GM23338 (cell line): ENCODE data around the gene DISP3. TPM values are rescaled to one million over a fixed set of nuclear protein-coding genes. Genes with fewer than 3 reads are reported as not detected.

ENCODE experiments used
- ATAC-seq: fragments of 200-7000 bp; cut with Tn5 transposase; 3 replicates; pipeline ENCODE4 v1.9.1; 2020
- DNase-seq: peaks from one replicate; pipeline ENCODE4 v3.0.0-alpha.2; 2015; ENCODE audit warnings: low spot score
- H2AFZ ChIP-seq: fragments of 200-600 bp; sonication (generic); 2 replicates; pipeline ENCODE4 v1.8.0; 2016; ENCODE audit warnings: antibody characterized with exemption, mild to moderate bottlenecking, moderate library complexity
- H3F3A ChIP-seq: fragments of 200-600 bp; sonication (generic); replicated peaks from 2 replicates; pipeline ENCODE4 v1.8.0; 2017; ENCODE audit warnings: antibody characterized with exemption, mixed run types, low read depth
- H3K27ac ChIP-seq: fragments of 200-600 bp; sonication (generic); 2 replicates; pipeline ENCODE4 v1.6.1; 2016; ENCODE audit warnings: low read depth
- H3K27me3 ChIP-seq: fragments of 200-600 bp; sonication (generic); 2 replicates; pipeline ENCODE4 v1.8.0; 2016; ENCODE audit warnings: mild to moderate bottlenecking, mixed run types, moderate library complexity; ENCODE audit not compliant: insufficient read depth
- H3K36me3 ChIP-seq: fragments of 200-600 bp; sonication (generic); 2 replicates; pipeline ENCODE4 v1.8.0; 2016; ENCODE audit warnings: mild to moderate bottlenecking; ENCODE audit not compliant: insufficient read depth
- H3K4me1 ChIP-seq: fragments of 200-600 bp; sonication (generic); 2 replicates; pipeline ENCODE4 v1.8.0; 2016; ENCODE audit warnings: mild to moderate bottlenecking, moderate library complexity; ENCODE audit not compliant: insufficient read depth
- H3K4me2 ChIP-seq: fragments of 200-600 bp; sonication (generic); 2 replicates; pipeline ENCODE4 v1.7.1; 2017; ENCODE audit warnings: mixed run types
- H3K4me3 ChIP-seq: fragments of 200-600 bp; sonication (generic); 2 replicates; pipeline ENCODE4 v1.6.1; 2016; ENCODE audit warnings: mixed run types
- H3K79me2 ChIP-seq: fragments of 200-600 bp; sonication (generic); replicated peaks from 2 replicates; pipeline ENCODE4 v1.8.0; 2017; ENCODE audit warnings: mild to moderate bottlenecking; ENCODE audit not compliant: insufficient read depth
- H3K9me2 ChIP-seq: fragments of 200-600 bp; sonication (generic); 2 replicates; pipeline ENCODE4 v1.8.0; 2017; ENCODE audit not compliant: insufficient read depth
- H4K20me1 ChIP-seq: fragments of 200-600 bp; sonication (generic); replicated peaks from 2 replicates; pipeline ENCODE4 v1.8.0; 2017; ENCODE audit warnings: mild to moderate bottlenecking; ENCODE audit not compliant: insufficient read depth
- H3K27ac Mint-ChIP-seq: 2 replicates; pipeline ENCODE4 v1.8.0; 2020; ENCODE audit warnings: inconsistent platforms, mild to moderate bottlenecking, moderate library complexity, mixed read lengths
- H3K27me3 Mint-ChIP-seq: 3 replicates; pipeline ENCODE4 v1.8.0; 2022; ENCODE audit warnings: low read depth, mild to moderate bottlenecking, moderate library complexity, mixed read lengths, inconsistent platforms; ENCODE audit not compliant: insufficient read depth, poor library complexity
- H3K36me3 Mint-ChIP-seq: 3 replicates; pipeline ENCODE4 v1.8.0; 2021; ENCODE audit warnings: low read depth, mild to moderate bottlenecking, inconsistent platforms, moderate library complexity, mixed read lengths
- H3K4me1 Mint-ChIP-seq: 3 replicates; pipeline ENCODE4 v1.8.0; 2020; ENCODE audit warnings: mild to moderate bottlenecking, inconsistent platforms, mixed read lengths
- H3K4me3 Mint-ChIP-seq: 3 replicates; pipeline ENCODE4 v1.8.0; 2021; ENCODE audit warnings: moderate library complexity, mild to moderate bottlenecking, inconsistent platforms, mixed read lengths
- H3K9me3 Mint-ChIP-seq: 3 replicates; pipeline ENCODE4 v1.8.0; 2020; ENCODE audit warnings: moderate library complexity, mild to moderate bottlenecking, inconsistent platforms, mixed read lengths
- CREB1 ChIP-seq: fragments of 250-450 bp; sonication (Bioruptor Pico); IDR thresholded peaks from 2 replicates; pipeline ENCODE4 v1.5.0; 2020; ENCODE audit warnings: low read depth, mild to moderate bottlenecking, moderate library complexity
- EZH2 ChIP-seq: fragments of 200-600 bp; sonication (generic); IDR thresholded peaks from one replicate; pipeline ENCODE4 v1.8.0; 2017; ENCODE audit warnings: antibody characterized with exemption, mild to moderate bottlenecking, low read depth; ENCODE audit not compliant: unreplicated experiment
- EZH2phosphoT487 ChIP-seq: fragments of 200-600 bp; sonication (generic); IDR thresholded peaks from one replicate; pipeline ENCODE4 v1.8.1; 2018; ENCODE audit warnings: antibody characterized with exemption; ENCODE audit not compliant: unreplicated experiment
- JUNB ChIP-seq: IDR thresholded peaks from one replicate; pipeline ENCODE4 v1.6.1; 2016; ENCODE audit warnings: antibody characterized with exemption; ENCODE audit not compliant: unreplicated experiment
- NANOG ChIP-seq: IDR thresholded peaks from 2 replicates; pipeline ENCODE4 v1.6.1; 2016; ENCODE audit warnings: antibody characterized with exemption, borderline replicate concordance
- POLR2AphosphoS5 ChIP-seq: IDR thresholded peaks from 2 replicates; pipeline ENCODE4 v1.6.1; 2016; ENCODE audit warnings: antibody characterized with exemption, low read depth
- STAT1 ChIP-seq: IDR thresholded peaks from one replicate; pipeline ENCODE4 v1.6.1; 2016; ENCODE audit warnings: antibody characterized with exemption; ENCODE audit not compliant: unreplicated experiment
- ZNF114 ChIP-seq: fragments of 250-450 bp; sonication (Bioruptor Pico); IDR thresholded peaks from 2 replicates; pipeline ENCODE4 v1.5.0; 2020; ENCODE audit warnings: mild to moderate bottlenecking, moderate library complexity
- ZNF331 ChIP-seq: fragments of 250-450 bp; sonication (Bioruptor Pico); IDR thresholded peaks from 2 replicates; pipeline ENCODE4 v1.5.0; 2020; ENCODE audit warnings: low read depth, mild to moderate bottlenecking, moderate library complexity
- polyA plus RNA-seq: library from polyadenylated mRNA; unstranded; fragments of >200 nt; fragmentation: Nextera tagmentation; extraction: Ambion mirVana; gene quantifications from 2 replicates; pipeline ENCODE4 v1.2.1, GENCODE V29; 2016
- total RNA-seq: library from RNA; depleted of rRNA; stranded (reverse); fragments of >200 nt; shearing (Covaris generic); gene quantifications from 2 replicates; pipeline ENCODE4 v1.2.3, GENCODE V29; 2014
- TF ChIP-seq, protein P1 (sequence below), 2 experiments: fragments of 200-600 bp in 1 of 2; sonication (generic) in 1 of 2; conservative IDR thresholded peaks; 2 replicates each; pipeline versions ENCODE4 v1.5.1 to v1.6.1; 2016 to 2017; ENCODE audit warnings: antibody characterized with exemption in 2 of 2, low read depth in 2 of 2, mild to moderate bottlenecking in 2 of 2, moderate library complexity in 1 of 2
- TF ChIP-seq, protein P2 (sequence below): IDR thresholded peaks from 2 replicates; pipeline ENCODE4 v1.6.1; 2016; ENCODE audit warnings: antibody characterized with exemption
- TF ChIP-seq, protein P3 (sequence below): fragments of 250-450 bp; sonication (Bioruptor Pico); IDR thresholded peaks from 2 replicates; pipeline ENCODE4 v1.5.0; 2020; ENCODE audit warnings: mild to moderate bottlenecking, moderate library complexity
- TF ChIP-seq, protein P4 (sequence below): IDR thresholded peaks from one replicate; pipeline ENCODE4 v1.6.1; 2018; ENCODE audit warnings: antibody characterized with exemption; ENCODE audit not compliant: unreplicated experiment

DISP3 gene
- total and polyA plus RNA-seq, 2 experiments from 2014 or later = 3.2 to 11.1 TPM

DNA sequence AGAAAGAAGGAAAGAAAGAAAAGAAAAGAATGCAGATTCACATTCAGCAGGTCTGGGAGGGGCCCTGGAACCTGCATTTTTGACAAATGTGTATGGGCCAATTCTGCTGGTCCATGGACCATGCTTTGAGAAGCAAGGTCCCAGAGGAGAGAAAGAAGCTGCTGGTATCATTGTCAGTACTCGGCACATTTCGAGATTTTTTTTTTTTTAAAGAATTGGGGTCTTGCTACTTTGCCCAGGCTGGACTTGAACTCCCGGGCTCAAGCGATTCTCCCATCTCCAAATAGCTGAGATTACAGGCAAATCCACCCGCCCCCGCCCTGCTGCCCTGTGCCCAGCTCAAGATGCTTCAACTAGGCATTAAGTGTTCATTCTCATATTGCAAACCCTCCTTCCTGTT is 13.6 kb upstream of the DISP3 start:
- no peaks in the 10 kb centered on the region for H3K36me3 Mint-ChIP-seq
- H3K4me3 ChIP-seq = no peak overlapping the region
- TF ChIP-seq ZNF331 (CRISPR knock-in tag) = no peak
- no peak for TF ChIP-seq EZH2
- no peak for TF ChIP-seq POLR2AphosphoS5
- TF ChIP-seq, protein P1, sequence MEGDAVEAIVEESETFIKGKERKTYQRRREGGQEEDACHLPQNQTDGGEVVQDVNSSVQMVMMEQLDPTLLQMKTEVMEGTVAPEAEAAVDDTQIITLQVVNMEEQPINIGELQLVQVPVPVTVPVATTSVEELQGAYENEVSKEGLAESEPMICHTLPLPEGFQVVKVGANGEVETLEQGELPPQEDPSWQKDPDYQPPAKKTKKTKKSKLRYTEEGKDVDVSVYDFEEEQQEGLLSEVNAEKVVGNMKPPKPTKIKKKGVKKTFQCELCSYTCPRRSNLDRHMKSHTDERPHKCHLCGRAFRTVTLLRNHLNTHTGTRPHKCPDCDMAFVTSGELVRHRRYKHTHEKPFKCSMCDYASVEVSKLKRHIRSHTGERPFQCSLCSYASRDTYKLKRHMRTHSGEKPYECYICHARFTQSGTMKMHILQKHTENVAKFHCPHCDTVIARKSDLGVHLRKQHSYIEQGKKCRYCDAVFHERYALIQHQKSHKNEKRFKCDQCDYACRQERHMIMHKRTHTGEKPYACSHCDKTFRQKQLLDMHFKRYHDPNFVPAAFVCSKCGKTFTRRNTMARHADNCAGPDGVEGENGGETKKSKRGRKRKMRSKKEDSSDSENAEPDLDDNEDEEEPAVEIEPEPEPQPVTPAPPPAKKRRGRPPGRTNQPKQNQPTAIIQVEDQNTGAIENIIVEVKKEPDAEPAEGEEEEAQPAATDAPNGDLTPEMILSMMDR (conservative IDR thresholded peaks at IDR 0.05; ENCODE audit: low read depth in 2 of 2) = no peak
- TF ChIP-seq CREB1 (CRISPR knock-in tag) = no peak
- TF ChIP-seq, protein P2, sequence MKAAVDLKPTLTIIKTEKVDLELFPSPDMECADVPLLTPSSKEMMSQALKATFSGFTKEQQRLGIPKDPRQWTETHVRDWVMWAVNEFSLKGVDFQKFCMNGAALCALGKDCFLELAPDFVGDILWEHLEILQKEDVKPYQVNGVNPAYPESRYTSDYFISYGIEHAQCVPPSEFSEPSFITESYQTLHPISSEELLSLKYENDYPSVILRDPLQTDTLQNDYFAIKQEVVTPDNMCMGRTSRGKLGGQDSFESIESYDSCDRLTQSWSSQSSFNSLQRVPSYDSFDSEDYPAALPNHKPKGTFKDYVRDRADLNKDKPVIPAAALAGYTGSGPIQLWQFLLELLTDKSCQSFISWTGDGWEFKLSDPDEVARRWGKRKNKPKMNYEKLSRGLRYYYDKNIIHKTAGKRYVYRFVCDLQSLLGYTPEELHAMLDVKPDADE = no peak
- TF ChIP-seq, protein P3, sequence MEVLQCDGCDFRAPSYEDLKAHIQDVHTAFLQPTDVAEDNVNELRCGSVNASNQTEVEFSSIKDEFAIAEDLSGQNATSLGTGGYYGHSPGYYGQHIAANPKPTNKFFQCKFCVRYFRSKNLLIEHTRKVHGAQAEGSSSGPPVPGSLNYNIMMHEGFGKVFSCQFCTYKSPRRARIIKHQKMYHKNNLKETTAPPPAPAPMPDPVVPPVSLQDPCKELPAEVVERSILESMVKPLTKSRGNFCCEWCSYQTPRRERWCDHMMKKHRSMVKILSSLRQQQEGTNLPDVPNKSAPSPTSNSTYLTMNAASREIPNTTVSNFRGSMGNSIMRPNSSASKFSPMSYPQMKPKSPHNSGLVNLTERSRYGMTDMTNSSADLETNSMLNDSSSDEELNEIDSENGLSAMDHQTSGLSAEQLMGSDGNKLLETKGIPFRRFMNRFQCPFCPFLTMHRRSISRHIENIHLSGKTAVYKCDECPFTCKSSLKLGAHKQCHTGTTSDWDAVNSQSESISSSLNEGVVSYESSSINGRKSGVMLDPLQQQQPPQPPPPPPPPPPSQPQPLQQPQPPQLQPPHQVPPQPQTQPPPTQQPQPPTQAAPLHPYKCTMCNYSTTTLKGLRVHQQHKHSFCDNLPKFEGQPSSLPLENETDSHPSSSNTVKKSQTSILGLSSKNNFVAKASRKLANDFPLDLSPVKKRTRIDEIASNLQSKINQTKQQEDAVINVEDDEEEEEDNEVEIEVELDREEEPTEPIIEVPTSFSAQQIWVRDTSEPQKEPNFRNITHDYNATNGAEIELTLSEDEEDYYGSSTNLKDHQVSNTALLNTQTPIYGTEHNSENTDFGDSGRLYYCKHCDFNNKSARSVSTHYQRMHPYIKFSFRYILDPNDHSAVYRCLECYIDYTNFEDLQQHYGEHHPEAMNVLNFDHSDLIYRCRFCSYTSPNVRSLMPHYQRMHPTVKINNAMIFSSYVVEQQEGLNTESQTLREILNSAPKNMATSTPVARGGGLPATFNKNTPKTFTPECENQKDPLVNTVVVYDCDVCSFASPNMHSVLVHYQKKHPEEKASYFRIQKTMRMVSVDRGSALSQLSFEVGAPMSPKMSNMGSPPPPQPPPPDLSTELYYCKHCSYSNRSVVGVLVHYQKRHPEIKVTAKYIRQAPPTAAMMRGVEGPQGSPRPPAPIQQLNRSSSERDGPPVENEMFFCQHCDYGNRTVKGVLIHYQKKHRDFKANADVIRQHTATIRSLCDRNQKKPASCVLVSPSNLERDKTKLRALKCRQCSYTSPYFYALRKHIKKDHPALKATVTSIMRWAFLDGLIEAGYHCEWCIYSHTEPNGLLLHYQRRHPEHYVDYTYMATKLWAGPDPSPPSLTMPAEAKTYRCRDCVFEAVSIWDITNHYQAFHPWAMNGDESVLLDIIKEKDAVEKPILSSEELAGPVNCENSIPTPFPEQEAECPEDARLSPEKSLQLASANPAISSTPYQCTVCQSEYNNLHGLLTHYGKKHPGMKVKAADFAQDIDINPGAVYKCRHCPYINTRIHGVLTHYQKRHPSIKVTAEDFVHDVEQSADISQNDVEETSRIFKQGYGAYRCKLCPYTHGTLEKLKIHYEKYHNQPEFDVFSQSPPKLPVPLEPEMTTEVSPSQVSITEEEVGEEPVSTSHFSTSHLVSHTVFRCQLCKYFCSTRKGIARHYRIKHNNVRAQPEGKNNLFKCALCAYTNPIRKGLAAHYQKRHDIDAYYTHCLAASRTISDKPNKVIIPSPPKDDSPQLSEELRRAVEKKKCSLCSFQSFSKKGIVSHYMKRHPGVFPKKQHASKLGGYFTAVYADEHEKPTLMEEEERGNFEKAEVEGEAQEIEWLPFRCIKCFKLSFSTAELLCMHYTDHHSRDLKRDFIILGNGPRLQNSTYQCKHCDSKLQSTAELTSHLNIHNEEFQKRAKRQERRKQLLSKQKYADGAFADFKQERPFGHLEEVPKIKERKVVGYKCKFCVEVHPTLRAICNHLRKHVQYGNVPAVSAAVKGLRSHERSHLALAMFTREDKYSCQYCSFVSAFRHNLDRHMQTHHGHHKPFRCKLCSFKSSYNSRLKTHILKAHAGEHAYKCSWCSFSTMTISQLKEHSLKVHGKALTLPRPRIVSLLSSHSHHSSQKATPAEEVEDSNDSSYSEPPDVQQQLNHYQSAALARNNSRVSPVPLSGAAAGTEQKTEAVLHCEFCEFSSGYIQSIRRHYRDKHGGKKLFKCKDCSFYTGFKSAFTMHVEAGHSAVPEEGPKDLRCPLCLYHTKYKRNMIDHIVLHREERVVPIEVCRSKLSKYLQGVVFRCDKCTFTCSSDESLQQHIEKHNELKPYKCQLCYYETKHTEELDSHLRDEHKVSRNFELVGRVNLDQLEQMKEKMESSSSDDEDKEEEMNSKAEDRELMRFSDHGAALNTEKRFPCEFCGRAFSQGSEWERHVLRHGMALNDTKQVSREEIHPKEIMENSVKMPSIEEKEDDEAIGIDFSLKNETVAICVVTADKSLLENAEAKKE (CRISPR knock-in tag) = no peak
- TF ChIP-seq JUNB = no peak
- TF ChIP-seq, protein P4, sequence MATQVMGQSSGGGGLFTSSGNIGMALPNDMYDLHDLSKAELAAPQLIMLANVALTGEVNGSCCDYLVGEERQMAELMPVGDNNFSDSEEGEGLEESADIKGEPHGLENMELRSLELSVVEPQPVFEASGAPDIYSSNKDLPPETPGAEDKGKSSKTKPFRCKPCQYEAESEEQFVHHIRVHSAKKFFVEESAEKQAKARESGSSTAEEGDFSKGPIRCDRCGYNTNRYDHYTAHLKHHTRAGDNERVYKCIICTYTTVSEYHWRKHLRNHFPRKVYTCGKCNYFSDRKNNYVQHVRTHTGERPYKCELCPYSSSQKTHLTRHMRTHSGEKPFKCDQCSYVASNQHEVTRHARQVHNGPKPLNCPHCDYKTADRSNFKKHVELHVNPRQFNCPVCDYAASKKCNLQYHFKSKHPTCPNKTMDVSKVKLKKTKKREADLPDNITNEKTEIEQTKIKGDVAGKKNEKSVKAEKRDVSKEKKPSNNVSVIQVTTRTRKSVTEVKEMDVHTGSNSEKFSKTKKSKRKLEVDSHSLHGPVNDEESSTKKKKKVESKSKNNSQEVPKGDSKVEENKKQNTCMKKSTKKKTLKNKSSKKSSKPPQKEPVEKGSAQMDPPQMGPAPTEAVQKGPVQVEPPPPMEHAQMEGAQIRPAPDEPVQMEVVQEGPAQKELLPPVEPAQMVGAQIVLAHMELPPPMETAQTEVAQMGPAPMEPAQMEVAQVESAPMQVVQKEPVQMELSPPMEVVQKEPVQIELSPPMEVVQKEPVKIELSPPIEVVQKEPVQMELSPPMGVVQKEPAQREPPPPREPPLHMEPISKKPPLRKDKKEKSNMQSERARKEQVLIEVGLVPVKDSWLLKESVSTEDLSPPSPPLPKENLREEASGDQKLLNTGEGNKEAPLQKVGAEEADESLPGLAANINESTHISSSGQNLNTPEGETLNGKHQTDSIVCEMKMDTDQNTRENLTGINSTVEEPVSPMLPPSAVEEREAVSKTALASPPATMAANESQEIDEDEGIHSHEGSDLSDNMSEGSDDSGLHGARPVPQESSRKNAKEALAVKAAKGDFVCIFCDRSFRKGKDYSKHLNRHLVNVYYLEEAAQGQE = no peak
- no peak for TF ChIP-seq STAT1
- no peak for TF ChIP-seq EZH2phosphoT487
- TF ChIP-seq ZNF114 (CRISPR knock-in tag) = no peak
- TF ChIP-seq NANOG = no peak
- H3K36me3 ChIP-seq = no peaks in the 10 kb centered on the region
- no peaks in the 10 kb centered on the region for H3K9me2 ChIP-seq
- H3K9me3 Mint-ChIP-seq = no peaks in the 10 kb centered on the region
- ATAC-seq (no peak), DNase-seq (no peak)
- H3K4me3 Mint-ChIP-seq = no peak overlapping the region
- H3K27ac Mint-ChIP-seq = no peak overlapping the region
- H3K4me1 ChIP-seq = no peaks in the 10 kb centered on the region
- peaks cover 11% of the 10 kb centered on the region for H3K27me3 Mint-ChIP-seq
- no peaks in the 10 kb centered on the region for H3F3A ChIP-seq
- H3K27ac ChIP-seq = no peak overlapping the region
- H2AFZ ChIP-seq = no peak overlapping the region
- peaks cover 3% of the 10 kb centered on the region; the same call in 1 of the 3 replicates for H3K4me1 Mint-ChIP-seq
- H3K79me2 ChIP-seq = no peaks in the 10 kb centered on the region
- H3K4me2 ChIP-seq = no peak overlapping the region
- H4K20me1 ChIP-seq = no peaks in the 10 kb centered on the region
- no peaks in the 10 kb centered on the region for H3K27me3 ChIP-seq
